Measurements from ENCODE around the gene MSANTD7.

The MSANTD7 gene

GRCh38 chr10:14878266-14879123 lies 40.4 kb downstream of the MSANTD7 start, which contains the start of gene SUV39H2 (continued):
- TF ChIP-seq ZIC2 (tag by site-specific recombination; IDR thresholded peaks at IDR 0.05) (no peak), ZNF324 (tag by site-specific recombination; IDR thresholded peaks at IDR 0.05) (peak; percentile 76), BCL11A (tag by site-specific recombination; IDR thresholded peaks at IDR 0.05; ENCODE audit: low read depth) (peak; percentile 57; the same call in 1 of the 2 replicates), KLF8 (tag by site-specific recombination; IDR thresholded peaks at IDR 0.05) (peak; percentile 68; the same call in 1 of the 2 replicates), ZBTB20 (tag by site-specific recombination; IDR thresholded peaks at IDR 0.05) (peak; percentile 76), ZNF776 (tag by site-specific recombination; IDR thresholded peaks at IDR 0.05; ENCODE audit: borderline replicate concordance) (no peak), PRDM6 (tag by site-specific recombination; IDR thresholded peaks at IDR 0.05) (no peak), ZNF341 (tag by site-specific recombination; IDR thresholded peaks at IDR 0.05; ENCODE audit: low read depth) (peak; percentile 78; the same call in 1 of the 2 replicates), TRIM28 (IDR thresholded peaks at IDR 0.05; ENCODE audit: borderline replicate concordance, low read length) (no peak), ZFP69B (tag by site-specific recombination; IDR thresholded peaks at IDR 0.05) (no peak; the same call in 1 of the 2 replicates), ZNF501 (tag by site-specific recombination; IDR thresholded peaks at IDR 0.05) (peak; percentile 98; the same call in 1 of the 2 replicates), ZNF488 (tag by site-specific recombination; IDR thresholded peaks at IDR 0.05) (no peak), ZNF140 (tag by site-specific recombination; IDR thresholded peaks at IDR 0.05) (no peak), ZNF423 (tag by site-specific recombination; IDR thresholded peaks at IDR 0.05) (no peak), KLF17 (tag by site-specific recombination; IDR thresholded peaks at IDR 0.05) (peak; percentile 46), ZNF585B (tag by site-specific recombination; IDR thresholded peaks at IDR 0.05) (no peak), ZNF558 (tag by site-specific recombination; IDR thresholded peaks at IDR 0.05) (no peak), ZNF394 (tag by site-specific recombination; IDR thresholded peaks at IDR 0.05; ENCODE audit: borderline replicate concordance) (peak; percentile 94), ATF2 (tag by site-specific recombination; IDR thresholded peaks at IDR 0.05; ENCODE audit: low read depth) (no peak), RBAK (tag by site-specific recombination; IDR thresholded peaks at IDR 0.05) (no peak), ZNF121 (tag by site-specific recombination; IDR thresholded peaks at IDR 0.05) (0 out of 2 replicates have a peak, but pooled peaks have one; percentile 35), ZBTB26 (tag by site-specific recombination; optimal IDR thresholded peaks at IDR 0.05) (peak; percentile 84), HOXA7 (CRISPR knock-in tag; IDR thresholded peaks at IDR 0.05; ENCODE audit: borderline replicate concordance) (no peak), YY1 (tag by site-specific recombination; IDR thresholded peaks at IDR 0.05) (peak; percentile 88), ZNF19 (tag by site-specific recombination; IDR thresholded peaks at IDR 0.05; ENCODE audit: low read depth) (no peak), BCL11B (tag by site-specific recombination; IDR thresholded peaks at IDR 0.05; ENCODE audit: low read depth) (no peak; the same call in 1 of the 2 replicates), ZNF514 (tag by site-specific recombination; IDR thresholded peaks at IDR 0.05) (no peak), GFI1B (tag by site-specific recombination; IDR thresholded peaks at IDR 0.05) (no peak), ELK4 (IDR thresholded peaks at IDR 0.05; ENCODE audit: borderline replicate concordance, low read depth, low read length) (no peak), SETDB1 (IDR thresholded peaks at IDR 0.05; ENCODE audit: insufficient read length, low read length) (no peak), ZNF184 (tag by site-specific recombination; IDR thresholded peaks at IDR 0.05) (no peak), GLIS1 (tag by site-specific recombination; IDR thresholded peaks at IDR 0.05) (no peak), ZNF133 (tag by site-specific recombination; IDR thresholded peaks at IDR 0.05) (no peak)

Data from HEK293 (cell line).